Activated naive CD8-positive, alpha-beta T cell treated with anti-CD3 and anti-CD28 coated beads for 36 hours (primary cell): Measurements from ENCODE around the gene FUT3. TPM values are rescaled to one million over a fixed set of nuclear protein-coding genes. Genes with fewer than 3 reads are reported as not detected.

ENCODE experiments used
- DNase-seq: peaks from one replicate; pipeline ENCODE4 v3.0.0; 2021
- H3K27ac Mint-ChIP-seq: one replicate; pipeline ENCODE4 v1.8.0; 2022; ENCODE audit warnings: mild to moderate bottlenecking, moderate library complexity, mixed read lengths
- H3K27me3 Mint-ChIP-seq: one replicate; pipeline ENCODE4 v1.8.0; 2022; ENCODE audit warnings: mild to moderate bottlenecking, mixed read lengths
- H3K36me3 Mint-ChIP-seq: one replicate; pipeline ENCODE4 v1.8.0; 2021; ENCODE audit warnings: mild to moderate bottlenecking, mixed read lengths
- H3K4me1 Mint-ChIP-seq: one replicate; pipeline ENCODE4 v1.8.0; 2021; ENCODE audit warnings: mixed read lengths
- H3K4me3 Mint-ChIP-seq: one replicate; pipeline ENCODE4 v1.8.0; 2022; ENCODE audit warnings: mild to moderate bottlenecking, moderate library complexity, mixed read lengths
- H3K9me3 Mint-ChIP-seq: one replicate; pipeline ENCODE4 v1.8.0; 2022; ENCODE audit warnings: mixed read lengths
- total RNA-seq, 2 experiments: library from RNA; stranded (reverse); gene quantifications; one replicate each; pipeline ENCODE4 v1.2.3, GENCODE V29; 2021

FUT3 gene
- total RNA-seq: not detected

- no peak for DNase-seq
- Mint-ChIP-seq H3K36me3 (no peaks in the 10 kb centered on the region), H3K4me1 (no peaks in the 10 kb centered on the region), H3K9me3 (no peaks in the 10 kb centered on the region), H3K27me3 (peaks cover 4% of the 10 kb centered on the region), H3K27ac (no peak within 1 kb of the TSS), H3K4me3 (no peak within 1 kb of the TSS)
Measured at GRCh38 chr19:5851302-5851701, at the start of gene FUT3. TSS of gene FUT3 (minus strand) at chr19:5851449.

DNA sequence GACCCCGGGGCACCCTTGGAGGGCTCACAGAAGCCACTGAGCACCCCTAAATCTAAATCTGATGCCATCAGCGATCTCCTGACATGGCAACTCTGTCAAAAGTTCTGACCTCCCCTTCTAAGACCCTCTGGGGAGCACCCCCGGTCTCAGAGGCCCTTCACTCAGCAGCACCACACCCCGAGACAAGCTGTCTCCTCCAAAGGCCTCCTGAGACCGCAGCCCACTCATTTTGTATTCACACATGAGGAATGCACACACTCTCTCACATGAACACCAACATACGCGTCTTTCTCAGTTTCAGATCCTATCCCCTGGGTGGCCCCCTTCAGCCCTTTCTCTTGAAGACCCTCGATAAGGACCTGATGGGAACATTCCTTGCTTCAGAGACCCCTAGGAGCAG is 49.7 kb upstream of the FUT3 start:
- Mint-ChIP-seq H3K27me3 (peaks cover 4% of the 10 kb centered on the region), H3K9me3 (no peaks in the 10 kb centered on the region), H3K4me3 (no peak overlapping the region), H3K36me3 (peaks cover 19% of the 10 kb centered on the region), H3K4me1 (peaks cover 24% of the 10 kb centered on the region), H3K27ac (peak overlapping the region; percentile 62)
- no peak for DNase-seq

DNA sequence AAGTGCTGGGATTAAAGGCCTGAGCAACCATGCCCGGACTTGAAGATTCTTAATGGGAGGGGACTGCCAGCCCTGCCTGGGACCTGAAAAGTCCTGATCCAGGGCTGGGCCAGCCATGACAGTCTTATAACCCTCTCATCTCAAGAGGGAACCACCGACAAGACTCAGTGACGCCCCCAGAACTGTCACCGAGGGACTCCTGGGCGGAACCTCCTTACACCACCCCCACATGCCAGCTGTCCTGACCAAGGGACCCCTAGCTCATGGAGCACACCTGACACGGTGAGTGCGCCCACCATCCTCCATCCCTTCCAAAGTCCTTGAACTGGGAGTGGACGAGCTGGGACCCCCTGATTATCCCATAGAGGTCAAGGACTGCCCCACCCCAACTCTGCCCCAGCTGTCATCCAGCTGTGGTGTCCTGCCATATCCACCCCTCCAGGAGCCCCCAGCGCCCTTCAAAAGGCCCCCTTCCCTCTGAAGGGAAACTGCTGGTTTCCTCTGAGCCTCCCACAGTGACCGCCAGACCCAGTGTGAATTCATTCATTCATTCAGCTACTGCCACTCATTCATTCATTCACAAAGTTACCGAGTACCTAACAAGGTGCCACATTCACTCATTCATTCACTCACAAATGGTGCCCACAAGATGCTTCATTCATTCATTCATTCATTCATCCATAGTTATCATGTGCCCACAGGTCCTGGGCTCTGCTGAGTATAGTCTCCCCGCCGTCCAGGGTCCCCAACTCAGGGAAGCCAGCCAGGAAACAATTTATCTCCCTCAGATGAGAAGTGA is 48.7 kb upstream of the FUT3 start:
- H3K27ac Mint-ChIP-seq: no peak overlapping the region
- H3K27me3 Mint-ChIP-seq: peaks cover 4% of the 10 kb centered on the region
- peaks cover 22% of the 10 kb centered on the region for H3K36me3 Mint-ChIP-seq
- H3K9me3 Mint-ChIP-seq: no peaks in the 10 kb centered on the region
- no peak for DNase-seq
- H3K4me1 Mint-ChIP-seq: peaks cover 24% of the 10 kb centered on the region
- H3K4me3 Mint-ChIP-seq: no peak overlapping the region

GRCh38 chr19:5897189-5897969 is 46.1 kb upstream of the FUT3 start:
- H3K27me3 Mint-ChIP-seq: peaks cover under 1% of the 10 kb centered on the region
- no peak overlapping the region for H3K4me3 Mint-ChIP-seq
- no peaks in the 10 kb centered on the region for H3K9me3 Mint-ChIP-seq
- peaks cover 19% of the 10 kb centered on the region for H3K4me1 Mint-ChIP-seq
- DNase-seq: no peak
- H3K27ac Mint-ChIP-seq: no peak overlapping the region
- H3K36me3 Mint-ChIP-seq: peaks cover 15% of the 10 kb centered on the region

DNA sequence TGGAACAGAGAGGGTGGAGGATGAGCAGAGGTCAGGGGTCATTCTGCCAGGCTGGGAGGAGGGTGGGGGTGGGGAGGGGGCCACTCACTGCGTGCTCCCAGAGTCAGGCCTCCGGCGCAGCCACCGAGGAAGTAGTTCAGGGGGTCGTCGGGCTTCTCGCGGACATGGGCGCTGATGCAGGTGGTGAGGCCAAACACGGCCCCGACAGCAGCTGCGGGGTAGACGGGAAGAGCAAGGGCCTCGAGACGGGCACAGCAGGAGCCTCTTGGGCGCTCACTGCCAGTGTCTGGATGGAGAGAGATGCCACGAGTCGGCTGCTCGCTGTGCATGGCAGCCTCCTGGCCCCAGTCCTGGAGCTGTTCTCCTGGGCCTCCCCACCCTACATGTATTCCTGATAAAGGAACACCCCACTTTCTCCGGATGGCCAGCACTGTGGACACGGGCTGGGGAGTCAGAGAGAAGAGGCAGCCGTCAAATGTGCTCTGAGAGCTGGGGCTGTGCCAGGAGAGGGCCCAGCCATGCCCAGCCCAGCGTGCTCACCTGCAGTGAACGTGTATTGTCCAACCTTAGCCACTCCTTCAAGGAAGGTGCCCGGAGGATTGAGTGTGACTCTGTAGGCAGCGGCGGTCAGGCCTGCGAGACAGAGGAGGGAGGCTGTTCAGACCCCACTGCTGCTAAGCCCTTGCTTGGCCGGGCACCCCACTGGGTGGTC is 45.3 kb upstream of the FUT3 start:
- Mint-ChIP-seq H3K4me3 (no peak overlapping the region), H3K27ac (no peak overlapping the region), H3K4me1 (peaks cover 18% of the 10 kb centered on the region), H3K27me3 (peaks cover 6% of the 10 kb centered on the region), H3K36me3 (peaks cover 15% of the 10 kb centered on the region), H3K9me3 (no peaks in the 10 kb centered on the region)
- no peak for DNase-seq

- DNase-seq: no peak
- H3K4me1 Mint-ChIP-seq: peaks cover 12% of the 10 kb centered on the region
- H3K27me3 Mint-ChIP-seq: peaks cover 12% of the 10 kb centered on the region
- H3K4me3 Mint-ChIP-seq: no peak overlapping the region
- H3K27ac Mint-ChIP-seq: no peak overlapping the region
- peaks cover 11% of the 10 kb centered on the region for H3K36me3 Mint-ChIP-seq
- H3K9me3 Mint-ChIP-seq: no peaks in the 10 kb centered on the region
Measured at GRCh38 chr19:5895890-5896289, 44.6 kb upstream of the FUT3 start.

- Mint-ChIP-seq H3K4me1 (peaks cover 12% of the 10 kb centered on the region), H3K9me3 (no peaks in the 10 kb centered on the region), H3K27ac (no peak overlapping the region), H3K27me3 (peaks cover 17% of the 10 kb centered on the region), H3K4me3 (no peak overlapping the region), H3K36me3 (peaks cover 10% of the 10 kb centered on the region)
- no peak for DNase-seq
Measured at GRCh38 chr19:5895409-5895808, 44.2 kb upstream of the FUT3 start.

- H3K36me3 Mint-ChIP-seq: peaks cover 4% of the 10 kb centered on the region
- H3K4me3 Mint-ChIP-seq: no peak overlapping the region
- no peak for DNase-seq
- H3K4me1 Mint-ChIP-seq: peaks cover 6% of the 10 kb centered on the region
- peaks cover 22% of the 10 kb centered on the region for H3K27me3 Mint-ChIP-seq
- H3K9me3 Mint-ChIP-seq: no peaks in the 10 kb centered on the region
- no peak overlapping the region for H3K27ac Mint-ChIP-seq
Measured at GRCh38 chr19:5894704-5895349, 43.6 kb upstream of the FUT3 start.

DNA sequence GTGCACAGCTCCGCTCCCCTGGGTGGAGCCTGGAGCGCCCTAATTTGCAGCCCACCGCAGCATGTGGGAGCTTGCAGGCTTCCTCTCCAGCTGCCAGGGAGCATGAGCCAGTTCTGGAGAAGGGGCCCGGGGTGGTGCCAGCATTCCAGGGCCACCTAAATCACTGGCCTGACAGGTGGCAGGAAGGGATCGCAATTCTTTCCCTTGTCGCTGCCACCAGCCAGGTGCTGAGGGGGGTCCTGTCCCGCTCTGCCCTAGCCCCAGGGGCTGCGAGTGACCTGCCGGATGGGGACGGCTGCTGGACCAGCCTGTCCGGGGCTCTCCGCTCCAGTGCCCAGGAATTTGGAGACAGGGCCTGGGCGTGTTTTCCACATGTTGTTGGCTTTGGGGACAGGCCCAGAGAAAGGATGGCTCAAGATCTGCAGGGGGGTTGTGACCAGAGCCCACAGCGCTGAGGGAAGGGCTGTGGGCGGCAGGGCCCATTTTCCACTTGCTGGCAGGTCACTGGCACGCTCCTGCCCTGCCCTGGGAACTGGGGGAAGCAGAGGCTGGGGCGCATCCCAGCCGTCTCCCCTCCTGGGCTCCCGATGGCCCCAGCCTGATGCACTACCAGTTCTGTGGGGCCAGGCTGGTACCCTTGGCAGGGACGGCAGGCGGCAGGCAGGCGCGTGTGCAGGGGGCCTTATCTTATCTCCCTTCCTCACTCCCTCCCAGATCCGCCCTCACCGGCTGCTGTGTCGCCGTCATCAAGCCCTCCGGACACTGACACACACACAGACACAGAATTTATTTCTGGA is 42.9 kb upstream of the FUT3 start:
- H3K27ac Mint-ChIP-seq: no peak overlapping the region
- no peaks in the 10 kb centered on the region for H3K9me3 Mint-ChIP-seq
- no peak overlapping the region for H3K4me3 Mint-ChIP-seq
- peaks cover 30% of the 10 kb centered on the region for H3K27me3 Mint-ChIP-seq
- no peak for DNase-seq
- peaks cover 4% of the 10 kb centered on the region for H3K4me1 Mint-ChIP-seq
- H3K36me3 Mint-ChIP-seq: peaks cover 3% of the 10 kb centered on the region

GRCh38 chr19:5893296-5893903 is 42.2 kb upstream of the FUT3 start:
- H3K9me3 Mint-ChIP-seq: no peaks in the 10 kb centered on the region
- DNase-seq: no peak
- H3K36me3 Mint-ChIP-seq: peaks cover 3% of the 10 kb centered on the region
- H3K27me3 Mint-ChIP-seq: peaks cover 37% of the 10 kb centered on the region
- no peak overlapping the region for H3K4me3 Mint-ChIP-seq
- no peak overlapping the region for H3K27ac Mint-ChIP-seq
- peaks cover 4% of the 10 kb centered on the region for H3K4me1 Mint-ChIP-seq

DNA sequence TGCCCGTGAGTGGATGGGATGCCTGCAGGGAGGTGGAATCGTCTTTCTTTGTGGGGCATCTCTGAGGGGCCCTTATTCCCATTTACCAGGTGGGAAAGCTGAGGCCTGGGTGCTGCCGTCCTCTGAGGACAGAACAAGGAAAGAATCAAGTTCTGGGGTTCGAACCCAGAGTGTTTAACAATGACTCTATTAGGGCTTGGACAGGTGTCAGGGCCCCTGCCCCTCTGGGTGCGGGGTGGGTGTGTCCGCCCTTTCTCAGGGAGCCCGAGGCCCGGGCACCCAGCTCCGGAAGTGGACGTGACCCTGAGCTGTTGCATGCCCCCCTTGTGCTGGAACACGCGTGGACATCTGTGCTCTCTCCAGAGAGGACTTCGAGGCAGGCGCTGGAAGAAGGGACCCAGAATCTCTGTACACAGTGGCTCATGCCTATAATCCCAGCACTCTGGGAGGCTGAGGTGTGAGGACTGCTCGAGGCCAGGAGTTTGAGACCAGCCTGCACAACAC is 41.6 kb upstream of the FUT3 start:
- Mint-ChIP-seq H3K4me1 (peaks cover 3% of the 10 kb centered on the region), H3K36me3 (peaks cover 3% of the 10 kb centered on the region), H3K9me3 (no peaks in the 10 kb centered on the region), H3K4me3 (no peak overlapping the region), H3K27ac (no peak overlapping the region), H3K27me3 (peaks cover 42% of the 10 kb centered on the region)
- no peak for DNase-seq

DNA sequence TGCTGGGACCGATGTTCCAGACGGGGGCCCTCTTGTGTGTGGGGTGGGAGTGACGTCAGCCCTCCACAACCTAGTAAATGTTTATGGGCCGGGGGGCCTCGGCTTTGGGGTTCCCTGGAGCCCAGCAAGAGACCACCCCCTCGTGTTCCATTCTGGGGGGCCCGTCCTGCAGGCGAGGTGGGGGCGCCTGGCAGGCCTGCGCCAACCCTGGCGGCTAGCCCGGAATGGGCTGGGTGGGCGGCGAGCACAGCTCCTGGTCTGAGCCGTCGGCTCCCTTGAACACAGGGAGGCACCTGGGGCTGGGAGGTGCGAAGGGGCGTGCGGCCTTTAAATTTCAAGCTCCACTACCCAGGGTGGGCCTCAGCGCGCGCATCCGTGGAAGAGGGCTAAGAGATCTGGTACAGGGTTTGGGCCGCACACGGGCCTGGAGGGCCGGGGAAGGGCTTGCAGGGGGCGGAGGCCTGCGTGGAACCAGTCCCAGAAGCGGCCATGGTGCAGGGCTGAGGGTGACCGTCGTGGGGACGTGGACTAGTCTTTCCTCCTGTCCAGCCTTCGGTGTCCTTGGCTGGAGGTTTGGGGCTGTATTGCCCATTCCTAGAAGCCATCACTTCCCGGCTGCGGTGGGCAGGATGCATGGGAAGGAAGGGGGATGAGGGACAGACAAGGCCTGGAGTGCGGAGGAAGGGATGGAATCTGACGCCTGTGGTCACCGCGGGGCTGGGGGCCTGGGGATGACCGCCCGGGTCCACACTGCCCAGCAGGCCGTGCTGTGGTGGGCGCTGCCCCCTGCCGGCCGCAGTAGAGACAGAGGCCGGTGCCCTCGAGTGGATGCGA is 40.9 kb upstream of the FUT3 start:
- Mint-ChIP-seq H3K9me3 (no peaks in the 10 kb centered on the region), H3K27ac (no peak overlapping the region), H3K36me3 (peaks cover 3% of the 10 kb centered on the region), H3K4me3 (no peak overlapping the region), H3K4me1 (peaks cover 2% of the 10 kb centered on the region), H3K27me3 (peaks cover 43% of the 10 kb centered on the region)
- peak; percentile 23 for DNase-seq

DNA sequence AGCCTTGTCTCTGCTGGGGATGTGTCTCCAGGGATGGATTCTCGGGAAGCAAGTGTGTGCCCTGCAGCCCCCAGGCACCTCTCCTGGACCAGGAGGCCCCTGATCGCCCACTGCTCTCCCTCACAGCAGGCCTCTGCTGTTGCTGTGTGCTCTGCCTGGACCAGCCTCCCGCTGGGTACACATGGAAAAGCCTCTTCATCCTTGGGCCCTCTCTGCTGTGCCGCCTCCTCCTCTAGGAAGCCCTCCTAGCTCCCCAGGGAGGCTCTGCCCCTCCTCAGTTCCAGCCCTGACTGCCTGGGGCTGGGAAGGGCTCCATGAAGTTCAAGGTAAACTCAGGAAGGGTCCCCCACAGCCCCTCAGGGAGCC is 40.3 kb upstream of the FUT3 start:
- H3K36me3 Mint-ChIP-seq: peaks cover 3% of the 10 kb centered on the region
- H3K9me3 Mint-ChIP-seq: no peaks in the 10 kb centered on the region
- peak overlapping the region; percentile 29 for H3K27ac Mint-ChIP-seq
- H3K4me1 Mint-ChIP-seq: peaks cover 2% of the 10 kb centered on the region
- peaks cover 48% of the 10 kb centered on the region for H3K27me3 Mint-ChIP-seq
- H3K4me3 Mint-ChIP-seq: no peak overlapping the region
- DNase-seq: no peak
